OCI-LY1 (cell line): ENCODE data around the gene MSL3.

Experiments
- CTCF ChIP-seq: fragments of 200-600 bp; sonication (generic), shearing (Covaris generic); IDR thresholded peaks from 2 replicates; pipeline ENCODE4 v1.5.1; 2017; ENCODE audit warnings: mild to moderate bottlenecking, antibody characterized with exemption, low read length, moderate library complexity, mixed read lengths
- EZH2 ChIP-seq: fragments of 200-600 bp; sonication (generic), shearing (Covaris generic); IDR thresholded peaks from 2 replicates; pipeline ENCODE4 v1.8.0; 2017; ENCODE audit warnings: borderline replicate concordance, mixed run types, mild to moderate bottlenecking, antibody characterized with exemption, low read length, moderate library complexity, mixed read lengths

GRCh38 chrX:11722304-11722703 lies 35.7 kb upstream of the MSL3 start:
- TF ChIP-seq CTCF (no peak), EZH2 (no peak)
